ENCODE data around the gene SPATS2.

SPATS2 gene

GRCh38 chr12:49414364-49414763, 47.1 kb downstream of the SPATS2 start:
- in situ Hi-C loops (cut with MboI; ENCODE audit: low sequenced_read_pairs, unreplicated experiment) = no loop called here
- DNase-seq (ENCODE audit: low spot score) = no peak
- no peak for TF ChIP-seq CTCF (IDR thresholded peaks at IDR 0.05; ENCODE audit: borderline replicate concordance, control extremely low read depth, extremely low read depth, insufficient read depth, missing control alignments)

GRCh38 chr12:49415521-49415970, 48.3 kb downstream of the SPATS2 start:
- no peak for TF ChIP-seq CTCF (IDR thresholded peaks at IDR 0.05; ENCODE audit: borderline replicate concordance, control extremely low read depth, extremely low read depth, insufficient read depth, missing control alignments)
- no peak for DNase-seq (ENCODE audit: low spot score)
- in situ Hi-C loops (cut with MboI; ENCODE audit: low sequenced_read_pairs, unreplicated experiment) = no loop called here

GRCh38 chr12:49416892-49417291, 49.6 kb downstream of the SPATS2 start:
- DNase-seq (ENCODE audit: low spot score) = no peak
- no peak for TF ChIP-seq CTCF (IDR thresholded peaks at IDR 0.05; ENCODE audit: borderline replicate concordance, control extremely low read depth, extremely low read depth, insufficient read depth, missing control alignments)
- in situ Hi-C loops (cut with MboI; ENCODE audit: low sequenced_read_pairs, unreplicated experiment) = no loop called here

- no peak for DNase-seq (ENCODE audit: low spot score)
- TF ChIP-seq CTCF (IDR thresholded peaks at IDR 0.05; ENCODE audit: borderline replicate concordance, control extremely low read depth, extremely low read depth, insufficient read depth, missing control alignments) = no peak
- in situ Hi-C loops (cut with MboI; ENCODE audit: low sequenced_read_pairs, unreplicated experiment) = no loop called here
Observed at GRCh38 chr12:49417558-49417957, 50.3 kb downstream of the SPATS2 start.

GRCh38 chr12:49420556-49420955, 53.3 kb downstream of the SPATS2 start:
- in situ Hi-C loops (cut with MboI; ENCODE audit: low sequenced_read_pairs, unreplicated experiment) = no loop called here
- TF ChIP-seq CTCF (IDR thresholded peaks at IDR 0.05; ENCODE audit: borderline replicate concordance, control extremely low read depth, extremely low read depth, insufficient read depth, missing control alignments) = no peak
- no peak for DNase-seq (ENCODE audit: low spot score)

GRCh38 chr12:49422114-49422513, 54.9 kb downstream of the SPATS2 start:
- TF ChIP-seq CTCF (IDR thresholded peaks at IDR 0.05; ENCODE audit: borderline replicate concordance, control extremely low read depth, extremely low read depth, insufficient read depth, missing control alignments) = no peak
- in situ Hi-C loops (cut with MboI; ENCODE audit: low sequenced_read_pairs, unreplicated experiment) = no loop called here
- DNase-seq (ENCODE audit: low spot score) = no peak

GRCh38 chr12:49428793-49429192, 61.5 kb downstream of the SPATS2 start:
- TF ChIP-seq CTCF (IDR thresholded peaks at IDR 0.05; ENCODE audit: borderline replicate concordance, control extremely low read depth, extremely low read depth, insufficient read depth, missing control alignments) = no peak
- DNase-seq (ENCODE audit: low spot score) = peak; percentile 30
- in situ Hi-C loops (cut with MboI; ENCODE audit: low sequenced_read_pairs, unreplicated experiment) = no loop called here
